GM12875 (cell line): ENCODE results near the gene ZFPM1.

Source experiments
- H3K4me3 ChIP-seq: one replicate; pipeline ENCODE4 v1.5.1; 2011; ENCODE audit warnings: low read depth, low read length, control low read depth
- TF ChIP-seq, protein P1 (sequence below): IDR thresholded peaks from 2 replicates; pipeline ENCODE4 v1.5.1; 2011; ENCODE audit warnings: low read depth, mild to moderate bottlenecking, control low read depth, inconsistent platforms, low read length, moderate library complexity, borderline replicate concordance; ENCODE audit not compliant: insufficient read depth

The ZFPM1 gene

DNA sequence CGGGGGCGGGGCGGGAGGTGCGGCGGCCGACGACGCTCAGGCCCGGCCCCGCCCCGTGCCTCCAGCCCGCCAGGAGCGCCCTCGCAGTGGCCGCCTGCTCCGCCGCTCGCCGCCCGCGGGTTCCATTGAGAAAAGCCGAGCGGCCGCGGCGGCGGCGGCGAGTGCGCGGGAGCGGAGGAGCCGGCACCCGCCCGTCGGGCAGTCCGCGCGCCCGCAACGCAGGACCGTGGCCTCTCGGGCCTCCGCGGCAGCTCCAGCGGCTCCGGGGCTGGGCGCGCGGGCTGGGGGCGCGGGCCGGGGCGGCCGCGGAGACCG lies at the start of gene ZFPM1:
Gene ZFPM1 (plus strand): TSS at position 64 of the 315 bp plus-strand sequence. CDS start 359 bp downstream, outside the sequence.
- TF ChIP-seq, protein P1, sequence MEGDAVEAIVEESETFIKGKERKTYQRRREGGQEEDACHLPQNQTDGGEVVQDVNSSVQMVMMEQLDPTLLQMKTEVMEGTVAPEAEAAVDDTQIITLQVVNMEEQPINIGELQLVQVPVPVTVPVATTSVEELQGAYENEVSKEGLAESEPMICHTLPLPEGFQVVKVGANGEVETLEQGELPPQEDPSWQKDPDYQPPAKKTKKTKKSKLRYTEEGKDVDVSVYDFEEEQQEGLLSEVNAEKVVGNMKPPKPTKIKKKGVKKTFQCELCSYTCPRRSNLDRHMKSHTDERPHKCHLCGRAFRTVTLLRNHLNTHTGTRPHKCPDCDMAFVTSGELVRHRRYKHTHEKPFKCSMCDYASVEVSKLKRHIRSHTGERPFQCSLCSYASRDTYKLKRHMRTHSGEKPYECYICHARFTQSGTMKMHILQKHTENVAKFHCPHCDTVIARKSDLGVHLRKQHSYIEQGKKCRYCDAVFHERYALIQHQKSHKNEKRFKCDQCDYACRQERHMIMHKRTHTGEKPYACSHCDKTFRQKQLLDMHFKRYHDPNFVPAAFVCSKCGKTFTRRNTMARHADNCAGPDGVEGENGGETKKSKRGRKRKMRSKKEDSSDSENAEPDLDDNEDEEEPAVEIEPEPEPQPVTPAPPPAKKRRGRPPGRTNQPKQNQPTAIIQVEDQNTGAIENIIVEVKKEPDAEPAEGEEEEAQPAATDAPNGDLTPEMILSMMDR, result no peak
- H3K4me3 ChIP-seq, result peak within 1 kb of the TSS; percentile 67

DNA sequence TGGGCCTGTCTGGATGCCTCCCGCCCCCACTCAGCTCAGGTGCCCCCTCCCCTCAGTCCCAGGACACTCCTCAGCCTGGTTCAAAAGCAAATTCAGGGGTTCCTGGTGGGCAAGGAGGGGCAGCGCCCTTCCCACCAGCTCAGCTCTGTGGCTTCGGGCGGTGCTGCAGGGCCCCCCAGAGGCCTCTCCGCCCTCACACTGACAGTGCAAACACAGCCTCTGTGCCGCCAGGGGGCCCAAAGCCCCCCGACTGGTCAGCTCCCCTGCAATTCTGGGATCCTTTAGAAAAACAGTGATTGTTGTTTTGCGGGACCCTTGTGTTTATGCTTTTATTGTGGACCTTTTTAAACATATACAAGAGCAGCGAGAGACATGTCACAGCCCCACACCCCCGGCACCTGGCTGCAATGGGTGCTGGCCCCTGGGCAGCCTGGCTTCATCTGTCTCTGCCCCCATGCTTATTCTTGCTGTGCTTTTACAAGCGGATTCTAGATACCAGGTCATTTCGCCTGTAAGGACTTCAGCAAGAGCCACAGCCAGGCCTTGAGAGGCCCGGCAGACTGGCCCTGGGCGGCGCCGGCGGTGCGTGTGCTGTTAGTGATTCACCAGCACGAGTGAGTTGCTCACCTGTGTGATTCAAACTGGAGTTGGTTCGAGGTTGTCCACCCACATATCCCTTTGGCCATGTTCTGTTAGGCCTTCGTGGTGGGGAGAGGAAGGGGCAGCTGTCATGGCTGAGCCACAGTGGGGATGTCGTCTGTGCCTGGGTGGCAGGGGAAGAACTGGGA lies 49.1 kb upstream of the ZFPM1 start:
- no peak overlapping the region for H3K4me3 ChIP-seq
- TF ChIP-seq, protein P1, result no peak

DNA sequence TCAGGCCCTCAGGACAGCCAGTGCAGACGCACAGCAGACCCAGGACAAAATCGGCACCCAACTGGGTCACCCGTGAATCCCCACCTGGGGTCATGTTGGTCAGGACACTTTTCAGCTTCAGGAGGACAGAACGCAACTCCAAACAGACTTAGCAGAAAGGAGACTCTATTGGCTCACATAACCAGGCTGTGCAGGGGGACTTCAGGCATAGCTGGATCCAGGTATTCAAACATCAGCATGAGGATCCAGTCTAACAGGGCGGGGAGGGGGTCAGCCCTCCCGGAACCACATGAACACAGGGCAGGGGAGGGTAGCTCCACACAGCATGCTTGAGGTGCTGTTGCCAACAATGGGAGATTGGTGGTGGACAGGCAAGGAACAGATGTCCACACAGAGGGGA lies 48.3 kb upstream of the ZFPM1 start:
- TF ChIP-seq, protein P1, result no peak
- H3K4me3 ChIP-seq, result no peak overlapping the region

- TF ChIP-seq, protein P1, result no peak
- H3K4me3 ChIP-seq, result no peak overlapping the region
Observed at GRCh38 chr16:88405216-88406060, 47.6 kb upstream of the ZFPM1 start.

DNA sequence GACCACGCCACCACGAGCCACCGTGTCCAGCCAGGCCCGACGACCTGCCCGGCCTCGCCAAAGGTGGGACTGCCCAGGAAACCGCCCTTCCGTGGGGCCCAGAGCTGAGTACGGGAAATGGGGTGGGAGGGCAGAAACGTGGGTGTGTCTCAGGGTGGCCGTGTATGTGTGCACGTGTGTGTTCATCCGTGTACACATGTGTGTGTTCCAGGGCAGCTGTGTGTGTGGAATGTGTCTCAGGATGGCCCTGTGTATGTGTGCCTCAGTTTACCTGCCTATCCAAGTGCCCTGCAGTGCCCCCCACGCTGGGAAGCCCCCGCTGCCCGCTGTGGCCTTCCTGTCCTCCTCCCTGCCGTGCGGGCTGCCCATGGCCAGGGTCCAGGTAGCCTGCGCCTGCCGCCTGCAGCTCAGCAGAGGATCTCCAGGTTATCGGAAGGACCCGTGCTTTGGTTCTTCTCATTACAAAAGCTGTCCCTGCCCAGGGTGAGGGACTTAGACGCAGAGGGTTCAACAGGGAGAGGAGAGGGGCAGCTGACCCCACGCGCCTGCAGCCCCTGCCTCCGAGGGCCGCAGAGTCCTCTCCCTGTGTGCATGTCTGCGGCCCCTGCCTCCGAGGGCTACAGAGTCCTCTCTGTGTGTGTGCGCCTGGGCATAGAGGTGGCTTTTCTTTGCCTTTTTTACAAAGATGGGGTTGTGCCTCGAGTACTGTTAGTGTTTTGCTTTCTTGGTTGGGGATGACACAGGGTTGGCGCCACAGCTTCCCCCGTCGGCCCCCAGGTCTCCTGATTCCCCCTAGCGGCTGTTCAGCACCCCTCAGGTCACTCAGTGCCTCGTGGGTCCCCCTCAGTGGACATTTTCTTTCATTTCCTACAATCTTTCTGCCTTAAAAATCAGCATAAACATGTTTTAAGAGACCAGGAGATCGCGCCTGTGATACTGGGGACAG lies 46.7 kb upstream of the ZFPM1 start:
- H3K4me3 ChIP-seq, result no peak overlapping the region
- TF ChIP-seq, protein P1, result 0 out of 2 replicates have a peak, but pooled peaks have one; percentile 6

DNA sequence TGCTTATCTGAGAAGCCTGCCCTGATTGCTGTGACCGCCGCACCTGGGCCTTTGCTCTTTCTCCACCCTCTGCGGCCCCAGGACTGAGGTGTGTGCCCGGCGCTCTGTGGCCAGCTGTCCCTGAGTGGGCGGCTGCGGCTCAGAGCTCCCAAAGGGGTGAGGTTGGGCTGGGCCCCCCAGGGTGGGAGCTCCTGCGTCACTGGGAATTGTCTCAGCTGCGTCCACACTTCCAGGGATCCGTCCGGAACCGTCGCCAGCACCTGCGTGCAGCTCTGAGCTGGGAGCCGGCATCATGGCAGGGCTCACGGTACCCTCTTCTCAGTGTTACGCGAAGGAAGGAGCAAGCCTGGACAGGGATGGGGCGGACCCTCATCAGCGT lies 46.0 kb upstream of the ZFPM1 start:
- TF ChIP-seq, protein P1, result no peak
- no peak overlapping the region for H3K4me3 ChIP-seq
